HG03342 (cell line): ENCODE measurements around the gene DENND6B.
"Not testable (repeated sequence)": the region's sequence is repeated elsewhere in the genome, so short reads cannot be mapped to it uniquely, and the experiment has no call there.

ENCODE experiments used
- ATAC-seq: cut with Tn5 transposase; IDR thresholded peaks from one replicate; pipeline ENCODE4 v1.9.1; 2021; ENCODE audit warnings: mild to moderate bottlenecking, moderate library complexity; ENCODE audit not compliant: unreplicated experiment

DENND6B gene, protein sequence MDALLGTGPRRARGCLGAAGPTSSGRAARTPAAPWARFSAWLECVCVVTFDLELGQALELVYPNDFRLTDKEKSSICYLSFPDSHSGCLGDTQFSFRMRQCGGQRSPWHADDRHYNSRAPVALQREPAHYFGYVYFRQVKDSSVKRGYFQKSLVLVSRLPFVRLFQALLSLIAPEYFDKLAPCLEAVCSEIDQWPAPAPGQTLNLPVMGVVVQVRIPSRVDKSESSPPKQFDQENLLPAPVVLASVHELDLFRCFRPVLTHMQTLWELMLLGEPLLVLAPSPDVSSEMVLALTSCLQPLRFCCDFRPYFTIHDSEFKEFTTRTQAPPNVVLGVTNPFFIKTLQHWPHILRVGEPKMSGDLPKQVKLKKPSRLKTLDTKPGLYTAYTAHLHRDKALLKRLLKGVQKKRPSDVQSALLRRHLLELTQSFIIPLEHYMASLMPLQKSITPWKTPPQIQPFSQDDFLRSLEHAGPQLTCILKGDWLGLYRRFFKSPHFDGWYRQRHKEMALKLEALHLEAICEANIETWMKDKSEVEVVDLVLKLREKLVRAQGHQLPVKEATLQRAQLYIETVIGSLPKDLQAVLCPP

DNA sequence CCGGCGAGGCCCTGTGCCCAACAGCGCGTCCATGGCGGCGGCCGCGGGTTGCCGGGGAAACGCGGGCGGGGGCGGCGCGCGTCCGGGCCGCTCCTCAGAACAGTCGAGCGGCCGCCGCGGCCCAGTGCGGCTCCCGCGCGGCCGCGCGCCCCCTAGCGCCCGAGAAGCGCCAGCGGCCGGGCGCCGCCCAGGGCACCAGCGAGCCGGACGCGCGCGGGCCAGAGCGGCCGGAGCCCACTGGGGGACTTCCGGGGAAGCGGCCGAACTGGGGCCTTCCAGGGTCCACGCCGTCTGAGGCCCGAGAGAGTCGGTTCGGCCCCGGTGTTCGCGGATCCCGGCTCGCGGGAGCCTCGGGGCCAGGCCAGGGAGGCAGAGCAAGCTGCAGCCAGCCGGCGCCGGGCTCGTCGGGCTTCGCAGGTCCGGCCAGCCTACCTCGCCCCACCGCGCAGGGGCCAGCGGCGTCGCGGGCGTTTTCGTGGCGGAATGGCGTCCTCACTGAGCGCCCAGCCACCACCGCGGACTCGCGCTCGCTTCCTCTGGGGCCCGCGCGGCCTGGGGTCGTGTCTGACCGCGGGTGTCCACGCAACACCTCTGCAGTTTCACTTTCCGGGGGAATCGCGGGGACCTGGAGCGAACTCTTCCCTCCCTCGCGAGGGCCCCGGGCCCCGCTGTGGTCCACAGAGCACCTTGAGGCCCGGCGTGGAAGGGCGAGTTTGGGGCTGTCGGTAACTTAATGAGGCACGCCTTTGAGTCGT, at the start of gene DENND6B:
Gene DENND6B, minus strand, starts transcription at position 57 of the 755 bp plus-strand sequence. Its CDS starts 24 bp downstream, at position 33.
- peak; percentile 81 for ATAC-seq

DNA sequence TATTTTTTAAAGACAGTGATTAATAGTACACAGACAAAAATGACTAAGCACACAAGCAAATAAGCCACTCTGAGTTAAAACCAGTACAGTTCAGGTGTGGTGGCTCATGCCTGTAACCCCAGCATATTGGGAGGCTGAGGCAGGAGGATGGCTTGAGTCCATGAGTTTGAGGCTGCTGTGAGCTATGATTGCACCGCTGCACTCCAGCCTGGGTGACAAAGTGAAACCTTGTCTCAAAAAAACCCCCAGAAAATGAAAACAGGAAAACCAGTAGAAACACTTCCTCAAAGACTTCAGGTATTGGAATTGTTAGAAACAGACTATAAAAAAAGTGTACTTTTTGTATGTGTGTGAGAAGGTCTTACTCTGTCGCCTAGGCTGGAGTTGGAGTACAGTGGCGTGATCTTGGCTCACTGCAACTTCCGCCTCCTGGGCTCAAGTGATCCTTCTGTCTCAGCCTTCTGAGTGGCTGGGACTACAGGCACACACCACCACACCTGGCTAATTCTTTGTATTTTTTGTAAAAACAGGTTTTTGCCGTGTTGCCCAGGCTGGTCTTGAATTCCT, 49.4 kb upstream of the DENND6B start:
- no peak for ATAC-seq

DNA sequence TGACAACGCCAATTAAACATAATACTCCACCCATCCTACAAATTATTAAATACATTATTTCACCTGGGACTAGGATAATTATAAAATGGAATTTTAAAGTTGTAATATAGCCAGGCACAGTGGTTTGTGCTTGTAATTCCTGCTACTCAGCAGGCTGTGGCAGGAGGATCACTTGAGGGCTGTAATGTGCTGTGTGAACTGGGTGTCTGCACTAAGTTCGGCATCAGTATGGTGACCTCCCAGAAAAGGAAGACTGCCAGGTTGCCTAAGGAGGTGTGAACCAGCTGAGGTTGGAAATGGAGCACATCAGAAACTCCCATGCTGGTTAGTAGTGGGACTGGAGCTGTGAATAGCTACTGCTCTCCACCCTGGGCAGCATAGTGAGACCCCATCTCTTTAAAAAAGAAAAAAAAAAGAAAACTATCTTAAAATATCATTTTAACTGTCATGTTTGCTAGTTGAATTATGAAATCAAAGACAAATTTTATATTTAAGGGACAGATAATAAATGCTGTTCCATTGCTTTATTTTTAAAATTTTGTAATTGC, 44.4 kb upstream of the DENND6B start:
- no peak for ATAC-seq

DNA sequence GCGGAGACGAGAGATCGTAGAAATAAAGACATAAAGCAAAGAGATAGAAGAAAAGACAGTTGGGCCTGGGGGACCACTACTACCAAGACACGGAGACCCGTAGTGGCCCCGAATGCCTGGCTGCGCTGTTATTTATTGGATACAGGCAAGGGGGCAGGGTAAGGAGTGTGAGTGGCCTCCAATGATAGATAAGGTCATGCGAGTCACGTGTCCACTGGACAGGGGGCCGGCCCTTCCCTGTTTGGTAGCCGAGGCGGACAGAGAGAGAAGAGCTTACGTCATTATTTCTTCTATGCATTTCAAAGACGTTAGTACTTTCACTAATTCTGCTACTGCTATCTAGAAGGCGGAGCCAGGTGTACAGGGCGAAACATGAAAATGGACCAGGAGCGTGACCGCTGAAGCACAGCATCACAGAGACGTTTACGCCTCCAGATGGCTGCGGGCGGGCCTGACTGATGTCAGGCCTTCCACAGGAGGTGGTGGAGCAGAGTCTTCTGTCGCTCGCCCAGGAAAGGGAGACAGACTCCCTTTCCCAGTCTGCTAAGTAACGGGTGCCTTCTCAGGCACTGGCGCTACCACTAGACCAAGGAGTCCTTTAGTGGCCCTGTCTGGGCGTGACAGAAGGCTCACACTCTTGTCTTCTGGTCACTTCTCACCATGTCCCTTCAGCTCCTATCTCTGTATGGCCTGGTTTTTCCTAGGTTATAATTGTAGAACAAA, 41.1 kb upstream of the DENND6B start:
- ATAC-seq, result no peak

DNA sequence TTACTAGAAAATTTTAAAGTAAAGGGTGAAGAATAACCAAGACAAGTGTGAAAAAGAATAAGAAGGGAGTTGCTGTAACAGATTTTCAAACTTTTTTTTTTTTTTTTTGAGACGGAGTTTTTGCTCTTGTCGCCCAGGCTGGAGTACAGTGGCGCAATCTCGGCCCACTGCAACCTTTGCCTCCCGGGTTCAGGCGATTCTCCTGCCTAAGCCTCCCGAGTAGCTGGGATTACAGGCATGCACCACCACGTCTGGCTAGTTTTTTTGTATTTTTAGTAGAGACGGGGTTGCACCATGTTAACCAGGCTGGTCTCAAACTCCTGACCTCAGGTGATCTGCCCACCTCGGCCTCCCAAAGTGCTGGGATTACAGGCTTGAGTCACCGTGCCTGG, 37.0 kb upstream of the DENND6B start:
- ATAC-seq, result not testable (repeated sequence)

DNA sequence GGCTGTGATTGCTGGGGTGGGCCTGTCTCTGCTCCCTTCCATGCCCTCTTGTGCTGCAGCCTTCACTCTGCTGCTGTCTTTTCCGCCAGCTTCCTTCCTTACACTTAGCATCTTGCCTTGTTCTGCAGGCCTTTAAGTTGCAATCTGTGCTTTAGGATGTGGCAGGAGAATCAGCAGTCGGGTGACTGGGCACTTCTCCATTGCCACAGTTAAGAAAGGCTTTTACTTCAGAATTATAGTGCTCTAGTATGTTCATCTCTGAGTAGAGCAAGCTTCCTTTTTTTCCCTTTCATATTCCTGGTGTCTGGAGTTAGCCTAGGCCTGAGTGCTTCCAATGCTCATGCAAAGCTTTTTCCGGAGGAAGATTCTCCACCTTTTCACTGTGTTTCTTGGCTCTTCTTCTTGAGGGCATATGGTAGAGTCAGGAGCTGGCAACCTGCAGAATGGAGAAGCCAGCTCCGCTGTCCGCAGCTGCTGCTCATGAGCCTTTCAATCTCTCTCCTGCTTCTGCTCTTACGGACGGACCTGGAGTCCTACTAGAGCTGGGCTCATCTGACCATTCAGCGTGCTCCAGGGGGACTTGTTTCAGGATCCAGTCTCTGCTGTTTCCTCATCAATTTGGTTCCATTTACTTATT, 36.5 kb upstream of the DENND6B start:
- ATAC-seq, result no peak

DNA sequence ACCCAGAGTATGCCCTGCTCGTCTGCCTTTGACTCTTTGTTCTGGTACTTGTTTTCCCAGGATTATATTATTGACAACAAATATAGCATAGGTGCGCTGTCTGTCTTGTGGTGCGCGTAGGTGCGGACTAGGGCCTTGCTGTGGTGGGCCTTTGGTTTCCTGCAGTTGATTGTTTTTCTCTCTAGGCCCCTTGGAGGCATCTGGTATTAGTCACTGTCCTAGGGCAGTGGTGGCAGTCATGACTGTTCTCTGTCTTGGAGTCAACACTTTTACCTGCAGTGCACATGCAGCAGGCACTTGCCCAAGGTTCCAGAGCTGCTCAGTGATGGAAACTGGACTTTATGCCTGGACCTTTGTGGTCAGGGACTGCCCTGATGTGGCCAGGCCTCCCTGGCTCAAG, 34.9 kb upstream of the DENND6B start:
- ATAC-seq, result no peak

DNA sequence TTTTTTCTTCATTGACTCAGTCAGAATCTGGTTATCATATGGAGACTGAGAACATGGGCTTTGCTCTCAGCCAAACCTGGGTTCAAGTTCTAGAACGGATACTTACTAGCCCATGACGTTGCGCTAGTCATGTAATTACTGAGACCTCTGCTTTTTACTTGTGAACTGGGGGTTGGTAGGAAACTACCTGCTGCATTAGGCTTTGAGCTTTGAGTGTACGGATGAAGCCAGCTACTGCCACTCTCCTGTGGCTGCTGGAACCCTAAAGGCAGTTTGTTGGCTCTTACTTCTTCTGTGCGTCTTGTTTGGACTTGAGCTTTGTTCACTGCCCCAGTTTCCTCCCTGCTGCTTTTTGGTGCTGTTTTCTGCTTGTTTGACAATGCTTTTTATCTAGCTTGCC, 34.4 kb upstream of the DENND6B start:
- ATAC-seq, result no peak

DNA sequence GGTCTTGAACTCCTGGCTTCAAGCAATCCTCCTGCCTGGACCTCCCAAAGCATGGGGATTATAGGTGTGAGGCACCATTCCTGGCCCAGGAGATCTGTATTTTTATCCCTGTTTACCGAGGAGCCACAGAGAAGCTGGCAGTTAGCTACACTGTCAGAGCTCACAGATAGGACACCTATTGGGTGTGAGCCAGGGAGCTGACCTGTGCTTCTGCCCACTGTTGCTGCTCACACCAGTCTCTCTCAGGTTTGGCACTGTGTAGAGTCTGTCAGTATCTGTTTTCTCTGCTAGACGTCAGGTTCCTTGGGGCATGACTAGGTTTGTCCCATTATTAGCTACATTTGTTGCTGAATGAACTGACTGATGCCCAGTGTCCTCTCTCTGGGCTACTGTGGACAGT, 33.8 kb upstream of the DENND6B start:
- ATAC-seq, result no peak

DNA sequence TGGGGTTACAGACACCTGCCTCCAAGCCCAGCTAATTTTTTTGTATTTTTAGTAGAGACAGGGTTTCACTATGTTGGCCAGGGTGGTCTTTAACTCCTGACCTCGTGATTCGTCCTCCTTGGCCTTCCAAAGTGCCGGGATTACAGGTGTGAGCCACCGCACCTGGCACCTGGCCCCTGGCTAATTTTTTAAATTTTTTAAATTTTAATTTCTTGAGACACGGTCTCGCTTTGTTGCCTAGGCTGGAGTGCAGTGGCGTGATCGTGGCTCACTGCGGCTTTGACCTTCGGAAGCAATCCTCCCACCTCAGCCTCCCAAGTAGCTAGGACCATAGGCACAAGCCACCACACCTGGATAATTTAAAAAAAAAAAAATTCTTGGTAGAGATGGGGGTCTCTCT, 30.9 kb upstream of the DENND6B start:
- ATAC-seq, result no peak

DNA sequence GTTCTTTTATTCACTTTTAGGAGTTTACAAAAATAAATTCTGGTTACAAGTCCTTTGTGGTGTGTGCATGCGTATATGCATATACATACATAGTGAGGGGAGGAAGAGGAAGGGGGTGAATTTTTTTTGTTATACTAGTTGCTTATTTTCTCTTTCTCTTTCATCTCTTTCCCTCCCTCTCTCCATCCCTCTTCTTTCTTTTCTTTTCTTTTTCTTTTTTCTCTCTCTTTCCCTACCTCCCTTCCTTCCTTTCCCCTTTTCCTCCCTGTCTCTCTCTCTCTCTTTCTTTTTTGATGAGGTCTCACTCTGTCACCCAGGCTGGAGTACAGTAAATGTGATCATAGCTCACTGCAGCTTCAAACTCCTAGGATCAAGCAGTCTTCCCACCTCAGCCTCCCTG, 30.4 kb upstream of the DENND6B start:
- ATAC-seq, result no peak

DNA sequence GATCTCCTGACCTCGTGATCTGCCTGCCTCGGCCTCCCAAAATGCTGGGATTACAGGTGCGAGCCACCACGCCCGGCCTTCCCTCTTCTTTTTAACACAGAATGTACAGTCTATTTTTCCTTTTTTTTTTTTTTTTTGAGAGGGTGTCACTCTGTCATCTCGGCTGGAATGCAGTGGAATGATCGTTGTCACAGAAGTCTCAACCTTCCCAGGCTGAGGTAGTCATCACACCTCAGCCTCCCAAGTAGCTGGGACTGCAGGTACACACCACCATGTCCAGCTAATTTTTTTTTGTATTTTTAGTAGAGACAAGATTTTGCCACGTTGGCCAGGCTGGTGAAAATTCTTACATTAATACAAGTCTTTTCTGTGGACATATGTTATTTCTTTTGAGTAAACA, 29.4 kb upstream of the DENND6B start:
- ATAC-seq, result no peak

DNA sequence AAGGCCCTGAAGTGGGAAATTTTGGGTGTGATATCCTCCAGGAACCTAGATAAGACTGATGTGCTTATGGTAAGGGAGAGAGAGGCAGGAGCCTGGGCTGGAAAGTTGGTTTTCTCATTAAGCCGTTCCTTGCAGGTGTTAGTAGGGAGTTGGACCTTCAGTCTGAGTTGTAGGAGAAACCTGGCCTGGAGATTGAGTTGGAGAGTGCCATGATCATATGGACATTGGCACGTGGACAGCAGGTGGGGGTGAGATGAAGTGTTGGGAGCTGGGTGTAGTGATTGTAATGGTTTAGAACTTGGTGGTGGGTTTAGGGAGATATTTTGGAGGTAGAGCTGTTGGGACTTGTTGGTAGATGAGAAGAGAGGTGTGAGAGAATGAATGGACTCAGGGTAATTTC, 21.2 kb upstream of the DENND6B start:
- no peak for ATAC-seq

DNA sequence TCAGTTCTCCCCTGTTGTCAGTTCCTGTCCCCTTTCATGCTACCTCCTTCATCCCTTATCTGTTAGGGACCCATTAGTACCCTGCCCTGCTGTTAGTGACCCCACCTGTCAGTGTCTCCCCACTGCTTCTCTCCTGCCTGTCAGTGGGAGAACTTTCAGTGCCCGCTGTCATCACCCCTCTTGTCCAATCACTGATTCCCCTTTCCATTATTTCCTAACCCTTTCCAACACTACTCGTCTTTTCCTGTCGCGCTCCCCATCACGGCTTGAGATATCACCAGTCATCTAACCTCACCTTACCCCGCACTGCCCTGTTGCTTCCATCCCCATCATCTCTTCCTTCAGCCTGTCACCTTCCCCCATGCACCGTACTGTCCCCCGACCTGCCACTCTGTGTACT, 20.3 kb upstream of the DENND6B start:
- ATAC-seq, result no peak

DNA sequence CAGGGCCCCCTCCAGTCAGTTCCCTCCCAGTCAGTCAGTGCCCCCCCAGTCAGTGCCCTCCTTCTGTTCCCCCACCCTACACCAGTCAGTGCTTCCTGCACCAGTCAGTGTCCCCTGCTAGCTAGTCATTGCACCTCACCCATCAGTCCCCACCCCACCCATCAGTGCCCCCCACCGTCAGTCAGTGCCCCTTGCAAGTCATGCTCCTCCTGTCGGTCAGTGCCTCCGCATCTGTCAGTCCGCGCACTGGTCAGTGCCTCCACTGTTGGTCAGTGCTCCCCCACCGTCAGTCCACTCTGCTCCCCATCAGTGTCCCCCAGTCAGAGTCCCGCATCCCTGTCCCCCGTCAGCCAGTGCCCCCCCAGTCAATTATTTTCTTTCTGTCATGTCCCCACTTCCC, 19.7 kb upstream of the DENND6B start:
- ATAC-seq, result no peak

DNA sequence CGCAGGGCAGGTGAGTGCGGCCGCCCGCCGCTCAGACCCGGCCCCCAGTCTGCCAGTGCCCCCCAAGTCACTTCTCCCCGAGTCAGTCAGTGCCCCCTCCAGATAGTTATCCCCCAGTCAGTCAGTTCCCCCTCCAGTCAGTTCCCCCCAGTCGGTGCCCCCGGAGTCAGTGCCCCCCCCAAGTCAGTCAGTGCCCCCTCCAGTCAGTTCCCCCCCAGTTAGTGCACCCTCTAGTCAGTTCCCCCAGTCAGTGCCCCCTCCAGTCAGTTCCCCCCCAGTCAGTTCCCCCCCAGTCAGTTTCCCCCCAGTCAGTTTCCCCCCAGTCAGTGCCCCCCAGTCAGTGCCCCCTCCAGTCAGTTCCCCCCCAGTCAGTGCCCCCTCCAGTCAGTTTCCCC, 16.7 kb upstream of the DENND6B start:
- ATAC-seq, result no peak

DNA sequence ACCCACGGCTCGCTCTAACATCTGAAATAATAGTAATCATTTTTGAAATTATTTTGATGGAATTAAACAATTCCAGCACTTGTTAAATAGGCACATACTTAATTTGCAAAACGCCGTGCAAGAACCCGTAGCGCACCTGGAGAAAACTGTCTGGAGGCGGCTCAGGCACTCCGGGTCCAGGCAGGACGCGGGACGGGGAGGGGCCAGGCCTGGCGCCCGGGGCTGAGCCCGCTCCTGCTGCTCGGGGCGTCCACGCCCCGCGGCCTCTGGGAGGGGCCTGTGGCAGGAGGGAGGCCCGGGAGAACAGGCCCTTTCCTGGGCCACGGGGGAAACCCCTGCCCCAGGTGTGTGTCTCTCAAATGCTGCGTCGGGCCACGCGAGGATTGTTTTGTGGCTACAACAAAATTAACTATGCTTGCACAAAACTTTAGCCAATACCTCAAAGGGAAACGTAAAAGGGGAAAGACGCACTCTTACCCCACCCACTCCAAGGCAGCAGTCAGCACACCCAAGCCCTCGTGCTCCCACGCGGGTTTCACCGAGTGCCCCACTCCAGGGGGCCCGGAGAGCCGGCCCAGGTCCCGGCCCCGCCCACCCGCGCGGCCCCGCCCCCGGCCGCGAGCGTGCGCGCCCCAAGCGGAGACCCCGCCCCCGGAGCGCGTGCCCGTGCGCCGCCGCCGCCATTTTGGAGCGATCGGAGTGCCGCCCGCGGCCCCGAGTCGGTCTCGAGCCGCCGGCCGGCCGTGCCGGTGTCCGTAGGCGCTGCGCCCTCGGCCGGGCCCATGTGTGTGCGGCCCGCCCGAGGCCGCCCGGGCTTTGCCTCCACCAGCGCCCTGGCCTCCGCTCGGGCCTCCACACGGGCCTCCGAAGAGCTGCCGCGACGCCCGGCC, 16.1 kb upstream of the DENND6B start, which contains the start of gene PPP6R2:
Gene PPP6R2, plus strand, starts transcription at position 677 of the 890 bp plus-strand sequence. CDS start 50,582 bp downstream, outside the sequence.
- ATAC-seq, result peak; percentile 63

DNA sequence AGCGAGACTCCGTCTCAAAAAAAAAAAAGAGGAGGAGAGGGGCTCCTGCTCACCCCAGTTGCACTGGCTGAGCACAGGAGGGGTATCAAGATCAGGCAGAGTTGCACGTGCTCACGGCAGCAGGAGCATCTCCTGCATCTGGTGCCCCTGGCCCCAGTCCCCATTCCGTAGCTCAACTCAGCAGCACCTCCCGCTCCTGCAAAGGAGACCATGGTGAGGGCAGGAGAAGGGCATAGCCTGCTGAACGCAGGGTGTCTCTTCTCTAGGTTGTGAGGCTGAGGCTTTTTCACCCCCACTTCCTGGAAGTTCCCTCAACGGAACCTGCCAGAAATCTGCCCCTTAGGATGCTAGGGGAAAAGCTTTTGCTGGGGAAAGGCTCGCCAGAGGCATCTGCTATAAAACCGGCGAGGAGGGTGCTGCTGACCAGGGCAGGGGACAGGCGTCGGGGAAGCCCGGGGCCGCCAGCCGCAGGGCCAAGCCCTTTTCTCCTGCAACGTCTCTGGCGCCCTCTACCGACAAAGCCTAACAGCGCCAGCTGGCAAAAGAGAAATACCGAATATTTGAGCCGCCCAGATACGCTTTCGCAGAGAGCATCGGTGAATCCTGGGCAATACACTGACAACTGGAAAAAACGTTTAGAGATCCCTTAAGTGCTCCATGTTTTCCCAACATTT, 15.3 kb upstream of the DENND6B start:
- ATAC-seq, result peak; percentile 42
